Esophagus squamous epithelium (tissue), 5 donors: ENCODE measurements around the gene TCF12. TPM values are rescaled to one million over a fixed set of nuclear protein-coding genes. Genes with fewer than 3 reads are reported as not detected.

ENCODE experiments used
- DNase-seq: peaks from one replicate; lab custom pipeline; 2025; lab: John Stamatoyannopoulos, UW
- H3K27ac ChIP-seq, 4 donors: fragments of 200-600 bp; sonication (generic); one replicate each; pipeline ENCODE4 v1.5.1; 2016 to 2019; ENCODE audit warnings: mild to moderate bottlenecking in 1 of 4
- H3K27me3 ChIP-seq, 4 donors: fragments of 200-600 bp; sonication (generic); 1 replicate in 3 of 4; 2 replicates in 1 of 4; pipeline versions ENCODE4 v1.5.1 to v1.6.0; 2017 to 2021; ENCODE audit warnings: antibody characterized with exemption in 1 of 4
- H3K36me3 ChIP-seq, 3 donors: fragments of 200-600 bp; sonication (generic); one replicate each; pipeline ENCODE4 v1.5.1; 2016 to 2019
- H3K4me1 ChIP-seq, 3 donors: fragments of 200-600 bp; sonication (generic); one replicate each; pipeline ENCODE4 v1.5.1; 2017 to 2019
- H3K4me3 ChIP-seq, 4 donors: fragments of 200-600 bp; sonication (generic); 1 replicate in 3 of 4; 2 replicates in 1 of 4; pipeline ENCODE4 v1.5.1; 2016 to 2019; ENCODE audit warnings: mild to moderate bottlenecking in 2 of 4, moderate library complexity in 1 of 4
- H3K9me3 ChIP-seq, 3 donors: fragments of 200-600 bp; sonication (generic); one replicate each; pipeline ENCODE4 v1.5.1; 2016 to 2019
- POLR2A ChIP-seq, 4 donors: fragments of 450-650 bp; IDR thresholded peaks; one replicate each; pipeline ENCODE4 v1.6.1; 2017; ENCODE audit warnings: antibody characterized with exemption in 4 of 4, mild to moderate bottlenecking in 4 of 4, moderate library complexity in 3 of 4
- WGBS, 2 donors: methylation state at CpG; one replicate each; pipeline ENCODE4 v1.1.5; 2018; 5-methylcytosine and 5-hydroxymethylcytosine counted together
- intact Hi-C: fragments of 100-400 bp; cut with DNase I; formaldehyde crosslinking; loops from one replicate; pipeline ENCODE4 v1.15.0; 2022
- total RNA-seq, 4 donors: library from RNA; depleted of rRNA; stranded (reverse); fragments of >200 nt; gene quantifications; one replicate each; pipeline ENCODE4 v1.1.0, GENCODE V29; 2016
- TF ChIP-seq, protein P1 (sequence below), 6 experiments: fragments of 450-650 bp in 4 of 6; fragments of 200-600 bp in 2 of 6; sonication (generic) in 2 of 6; IDR thresholded peaks; one replicate each; pipeline ENCODE4 v1.5.1; 2016 to 2019; ENCODE audit warnings: antibody characterized with exemption in 6 of 6, mild to moderate bottlenecking in 4 of 6, moderate library complexity in 4 of 6
- donor health status: DM: yes; HTN: yes; CAD: no.

The TCF12 gene
- total RNA-seq, 4 donors from 2014 or later = 28.5 to 90.4 (median 51.3) TPM

DNA sequence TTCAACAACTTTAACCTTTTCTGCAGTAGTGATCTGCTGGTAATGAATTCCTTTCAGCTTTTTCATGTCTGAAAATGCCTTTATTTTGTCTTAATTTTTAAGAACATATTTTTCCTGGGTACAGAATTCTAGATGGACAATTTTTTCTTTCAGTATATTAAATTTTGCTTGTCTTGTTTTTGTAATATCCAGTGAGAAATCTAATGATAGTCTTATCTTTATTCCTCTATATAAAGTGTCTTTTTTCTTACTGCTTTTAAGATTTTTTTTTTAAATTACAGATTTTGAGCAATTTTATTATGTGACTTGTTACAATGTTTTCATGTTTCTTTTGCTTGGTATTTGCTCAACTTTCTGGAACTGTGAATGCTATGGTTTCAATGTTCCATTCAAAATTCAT is 38.1 kb downstream of the TCF12 start:
- TF ChIP-seq, protein P1, sequence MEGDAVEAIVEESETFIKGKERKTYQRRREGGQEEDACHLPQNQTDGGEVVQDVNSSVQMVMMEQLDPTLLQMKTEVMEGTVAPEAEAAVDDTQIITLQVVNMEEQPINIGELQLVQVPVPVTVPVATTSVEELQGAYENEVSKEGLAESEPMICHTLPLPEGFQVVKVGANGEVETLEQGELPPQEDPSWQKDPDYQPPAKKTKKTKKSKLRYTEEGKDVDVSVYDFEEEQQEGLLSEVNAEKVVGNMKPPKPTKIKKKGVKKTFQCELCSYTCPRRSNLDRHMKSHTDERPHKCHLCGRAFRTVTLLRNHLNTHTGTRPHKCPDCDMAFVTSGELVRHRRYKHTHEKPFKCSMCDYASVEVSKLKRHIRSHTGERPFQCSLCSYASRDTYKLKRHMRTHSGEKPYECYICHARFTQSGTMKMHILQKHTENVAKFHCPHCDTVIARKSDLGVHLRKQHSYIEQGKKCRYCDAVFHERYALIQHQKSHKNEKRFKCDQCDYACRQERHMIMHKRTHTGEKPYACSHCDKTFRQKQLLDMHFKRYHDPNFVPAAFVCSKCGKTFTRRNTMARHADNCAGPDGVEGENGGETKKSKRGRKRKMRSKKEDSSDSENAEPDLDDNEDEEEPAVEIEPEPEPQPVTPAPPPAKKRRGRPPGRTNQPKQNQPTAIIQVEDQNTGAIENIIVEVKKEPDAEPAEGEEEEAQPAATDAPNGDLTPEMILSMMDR (IDR thresholded peaks at IDR 0.05) = no peak
- no peak for TF ChIP-seq POLR2A (IDR thresholded peaks at IDR 0.05)

DNA sequence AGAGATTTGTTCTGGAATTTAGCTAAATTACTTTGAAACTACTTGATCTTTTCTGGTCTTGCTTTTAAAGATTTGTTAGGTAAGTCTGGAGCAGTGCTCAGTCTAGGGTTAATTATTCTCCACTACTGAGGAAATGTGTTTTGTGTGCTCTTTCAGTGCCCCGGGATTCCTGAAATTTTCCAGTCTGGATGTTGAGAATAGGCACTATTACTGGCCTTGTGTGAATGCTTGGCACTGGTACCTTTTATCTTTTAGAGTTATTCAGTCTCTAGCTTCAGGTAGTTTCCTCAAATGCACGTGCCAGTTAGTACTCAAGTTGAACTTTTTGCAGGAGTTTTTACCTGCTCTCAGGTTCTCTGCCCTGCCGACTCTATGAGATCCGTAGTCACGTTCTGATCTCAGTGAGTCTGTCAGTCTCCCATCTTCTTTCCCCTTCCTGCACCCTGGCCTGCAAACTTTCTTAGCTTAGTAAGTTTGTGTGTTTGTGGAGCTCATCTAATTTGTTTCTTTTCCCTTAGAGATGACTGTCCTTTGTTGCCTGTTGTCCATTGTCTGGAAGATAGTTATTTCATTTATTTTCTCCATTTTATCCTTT is 39.5 kb downstream of the TCF12 start:
- no peak for DNase-seq
- H3K9me3 ChIP-seq = peaks cover 0 to 4% (median 4%) of the 10 kb centered on the region in 3 donors
- no peak for TF ChIP-seq POLR2A (IDR thresholded peaks at IDR 0.05)
- TF ChIP-seq, protein P1 (IDR thresholded peaks at IDR 0.05) = no peak
- H3K4me1 ChIP-seq = no peaks in the 10 kb centered on the region
- H3K27ac ChIP-seq = no peak overlapping the region
- no peak overlapping the region for H3K4me3 ChIP-seq
- intact Hi-C loops = no loop called here
- no peaks in the 10 kb centered on the region for H3K36me3 ChIP-seq
- WGBS, 2 donors = 72 to 76% methylated on average over 5 of the region's 5 CpGs
- no peaks in the 10 kb centered on the region for H3K27me3 ChIP-seq

More for the DNA sequence above, 38.1 kb downstream of the TCF12 start:
- no peak for DNase-seq
- Histone ChIP-seq H3K36me3 (no peaks in the 10 kb centered on the region), H3K4me1 (no peaks in the 10 kb centered on the region), H3K27ac (no peak overlapping the region), H3K27me3 (no peaks in the 10 kb centered on the region), H3K4me3 (no peak overlapping the region), H3K9me3 (peaks cover 0 to 4% (median 4%) of the 10 kb centered on the region in 3 donors)
- intact Hi-C loops = no loop called here

DNA sequence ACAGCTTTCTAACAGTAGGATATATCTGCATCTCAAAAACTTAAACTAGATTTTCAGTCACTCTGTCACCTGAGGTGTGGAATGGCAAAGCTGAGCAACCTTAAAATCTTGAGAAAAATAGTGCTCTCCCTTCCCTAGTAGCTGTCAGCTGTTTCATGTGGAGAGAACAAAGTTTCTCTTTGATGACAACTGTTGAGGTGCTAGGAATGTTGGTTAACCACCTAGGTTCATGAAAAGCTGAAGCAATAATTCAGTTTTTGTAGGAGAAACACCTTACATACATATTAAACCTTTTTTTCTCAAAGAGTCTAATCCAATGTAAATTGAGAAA is 40.8 kb downstream of the TCF12 start:
- peaks cover 0 to 13% (median 10%) of the 10 kb centered on the region in 3 donors for H3K4me1 ChIP-seq
- no peaks in the 10 kb centered on the region for H3K36me3 ChIP-seq
- no peak overlapping the region for H3K27ac ChIP-seq
- TF ChIP-seq, protein P1 (IDR thresholded peaks at IDR 0.05) = no peak
- TF ChIP-seq POLR2A (IDR thresholded peaks at IDR 0.05) = no peak
- peaks cover 0 to 4% (median 4%) of the 10 kb centered on the region in 3 donors for H3K9me3 ChIP-seq
- intact Hi-C loops = no loop called here
- no peak overlapping the region for H3K4me3 ChIP-seq
- no peaks in the 10 kb centered on the region for H3K27me3 ChIP-seq
- DNase-seq = no peak

DNA sequence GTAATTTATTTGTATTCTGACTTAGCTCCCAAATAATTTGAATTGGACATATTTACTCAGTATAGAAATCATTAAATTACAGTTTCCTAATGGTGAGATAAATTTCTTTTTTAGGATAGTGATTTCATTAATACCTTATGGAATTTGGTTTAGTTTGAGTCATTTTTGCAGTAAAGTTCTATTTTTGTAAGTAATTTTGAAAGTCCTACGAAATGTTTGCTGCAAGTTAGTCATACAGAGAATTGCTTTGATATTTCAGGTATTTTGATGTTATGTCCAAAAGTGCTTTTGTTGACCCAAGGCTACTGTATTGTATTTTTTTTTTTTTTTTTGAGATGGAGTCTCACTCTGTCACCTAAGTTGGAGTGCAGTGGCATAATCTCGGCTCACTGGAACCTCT is 41.7 kb downstream of the TCF12 start:
- 75 to 80% methylated on average over 2 of the region's 2 CpGs for WGBS, 2 donors

DNA sequence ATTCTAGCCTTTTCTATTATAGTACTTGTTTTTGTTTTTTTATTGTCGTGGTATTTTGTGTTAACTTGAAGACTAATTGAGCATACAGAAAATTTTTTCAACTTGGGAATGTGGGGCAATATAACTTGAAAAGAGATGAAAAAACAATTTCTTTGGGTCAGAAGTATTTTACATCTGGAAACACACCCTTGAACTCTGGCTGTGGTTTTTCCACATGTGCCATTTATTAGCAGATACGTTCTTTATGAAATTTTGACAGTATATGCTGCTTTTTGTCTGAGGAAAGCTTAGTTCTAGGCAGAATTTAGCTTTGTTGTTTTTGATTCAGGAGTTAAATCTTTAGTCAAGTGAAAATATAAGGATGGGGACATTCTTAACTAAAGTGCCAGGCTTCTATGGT is 44.7 kb downstream of the TCF12 start:
- DNase-seq = no peak
- 78 to 83% methylated on average over 2 of the region's 2 CpGs for WGBS, 2 donors
- no peak overlapping the region for H3K4me3 ChIP-seq
- peaks cover 0 to 21% (median 10%) of the 10 kb centered on the region in 3 donors for H3K4me1 ChIP-seq
- no peak overlapping the region for H3K27ac ChIP-seq
- no peaks in the 10 kb centered on the region for H3K27me3 ChIP-seq
- TF ChIP-seq POLR2A (IDR thresholded peaks at IDR 0.05) = no peak
- TF ChIP-seq, protein P1 (IDR thresholded peaks at IDR 0.05) = no peak
- H3K9me3 ChIP-seq = no peaks in the 10 kb centered on the region
- no peaks in the 10 kb centered on the region for H3K36me3 ChIP-seq
- intact Hi-C loops = no loop called here

More for the DNA sequence above, 41.7 kb downstream of the TCF12 start:
- H3K4me1 ChIP-seq = peaks cover 0 to 19% (median 10%) of the 10 kb centered on the region in 3 donors
- TF ChIP-seq, protein P1 (IDR thresholded peaks at IDR 0.05) = no peak
- TF ChIP-seq POLR2A (IDR thresholded peaks at IDR 0.05) = no peak
- no peak for DNase-seq
- no peak overlapping the region for H3K27ac ChIP-seq
- intact Hi-C loops = no loop called here
- no peak overlapping the region for H3K4me3 ChIP-seq
- no peaks in the 10 kb centered on the region for H3K27me3 ChIP-seq
- H3K36me3 ChIP-seq = no peaks in the 10 kb centered on the region
- H3K9me3 ChIP-seq = peaks cover 0 to 4% (median 4%) of the 10 kb centered on the region in 3 donors
